Stimulated activated CD8-positive, alpha-beta memory T cell treated with anti-CD3 and anti-CD28 coated beads, Interleukin-12 subunit alpha, Interleukin-12 subunit beta, amount 100 ng/mL, for 24 hours (primary cell): Measurements from ENCODE around the gene C12orf42.

Source experiments
- DNase-seq: peaks from one replicate; pipeline ENCODE4 v3.0.0-alpha.2; 2020; ENCODE audit errors: extremely low read depth

Gene C12orf42

GRCh38 chr12:103336940-103337339 is 158.8 kb downstream of the C12orf42 start:
- DNase-seq = no peak

GRCh38 chr12:103334466-103334865 is 161.3 kb downstream of the C12orf42 start:
- DNase-seq = no peak

- no peak for DNase-seq
Observed at GRCh38 chr12:103333676-103334075, 162.1 kb downstream of the C12orf42 start.

- no peak for DNase-seq
Observed at GRCh38 chr12:103331643-103332042, 164.1 kb downstream of the C12orf42 start.

DNA sequence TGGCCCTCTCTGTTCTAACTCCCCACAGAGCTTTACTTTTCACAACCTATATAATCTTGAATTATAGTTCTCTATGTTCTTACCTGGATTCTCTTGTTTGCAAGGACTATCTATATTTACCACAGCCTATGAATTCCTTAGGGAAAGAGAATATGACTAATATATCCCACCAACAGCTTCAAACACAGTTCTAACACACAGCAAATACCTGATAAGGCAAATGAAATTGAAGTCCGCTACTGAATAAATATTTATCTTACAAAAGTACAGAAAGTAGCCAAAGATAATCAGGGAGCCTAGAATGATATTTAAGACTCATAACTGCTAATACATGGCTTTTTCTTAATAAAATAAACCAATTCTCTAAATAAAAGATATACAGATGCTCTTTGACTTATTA is 165.1 kb downstream of the C12orf42 start:
- no peak for DNase-seq

GRCh38 chr12:103327676-103328075 is 168.1 kb downstream of the C12orf42 start:
- DNase-seq = no peak

- no peak for DNase-seq
Observed at GRCh38 chr12:103326190-103326589, 169.6 kb downstream of the C12orf42 start.

DNA sequence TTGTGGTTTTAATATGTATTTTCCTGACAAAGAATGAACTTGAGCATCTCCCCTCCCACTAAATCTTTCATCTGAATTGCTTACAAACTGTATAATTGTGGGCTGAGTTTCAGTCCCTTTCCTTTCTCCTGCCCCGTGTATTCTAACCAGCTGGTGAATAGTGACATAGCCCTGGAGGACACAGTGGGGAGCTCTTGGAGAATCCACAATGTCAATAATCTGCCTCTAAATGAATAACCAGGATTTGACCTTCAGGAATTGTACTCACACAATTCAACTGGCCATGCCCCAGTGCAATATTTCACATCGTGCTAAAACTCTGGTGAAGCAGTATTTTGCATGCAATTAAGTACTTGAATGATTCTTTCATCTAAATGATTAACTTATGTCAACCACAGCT is 177.2 kb downstream of the C12orf42 start:
- no peak for DNase-seq

- no peak for DNase-seq
Observed at GRCh38 chr12:103317220-103317619, 178.5 kb downstream of the C12orf42 start.

DNA sequence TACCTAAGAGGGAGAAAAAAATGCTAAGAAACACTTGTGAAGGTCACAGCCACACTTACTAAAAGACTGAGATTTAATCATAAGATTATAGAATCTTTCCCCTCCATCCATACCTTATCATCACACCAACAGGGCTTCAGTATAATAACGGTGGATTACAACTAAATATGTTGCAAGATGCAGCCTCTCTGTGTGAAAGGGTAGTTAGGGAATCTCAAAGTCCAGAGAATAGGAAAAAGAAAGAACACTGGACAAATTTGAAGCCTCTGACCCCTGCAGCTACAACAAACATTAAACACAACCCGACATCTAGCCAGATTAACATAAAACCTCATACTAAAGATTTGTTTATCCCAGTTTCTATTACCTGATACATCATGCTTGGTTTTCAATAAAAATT is 181.0 kb downstream of the C12orf42 start:
- no peak for DNase-seq

- DNase-seq = no peak
Observed at GRCh38 chr12:103313894-103314293, 181.9 kb downstream of the C12orf42 start.

- DNase-seq = no peak
Observed at GRCh38 chr12:103312742-103313354, 182.9 kb downstream of the C12orf42 start.

- no peak for DNase-seq
Observed at GRCh38 chr12:103310546-103311270, 185.1 kb downstream of the C12orf42 start.

DNA sequence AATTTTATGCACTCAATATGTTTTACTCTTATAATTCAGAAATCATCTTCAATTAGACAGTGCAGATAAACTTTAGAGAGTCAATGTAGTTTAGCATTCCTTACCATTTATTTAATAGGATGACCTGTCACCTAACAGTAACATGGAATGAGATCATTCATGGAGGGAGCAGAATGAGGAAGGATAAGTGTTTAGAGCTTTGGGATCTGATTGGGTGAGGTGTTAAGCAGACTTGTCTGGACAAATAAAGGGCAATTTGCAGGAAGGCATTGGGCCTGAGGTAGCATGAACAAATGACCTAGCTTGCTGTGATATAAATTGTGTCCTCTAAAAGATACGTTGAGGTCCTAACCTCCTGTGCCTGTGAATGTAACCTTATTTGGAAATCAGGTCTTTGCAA is 187.4 kb downstream of the C12orf42 start:
- DNase-seq = no peak

- no peak for DNase-seq
Observed at GRCh38 chr12:103303484-103303883, 192.3 kb downstream of the C12orf42 start.

DNA sequence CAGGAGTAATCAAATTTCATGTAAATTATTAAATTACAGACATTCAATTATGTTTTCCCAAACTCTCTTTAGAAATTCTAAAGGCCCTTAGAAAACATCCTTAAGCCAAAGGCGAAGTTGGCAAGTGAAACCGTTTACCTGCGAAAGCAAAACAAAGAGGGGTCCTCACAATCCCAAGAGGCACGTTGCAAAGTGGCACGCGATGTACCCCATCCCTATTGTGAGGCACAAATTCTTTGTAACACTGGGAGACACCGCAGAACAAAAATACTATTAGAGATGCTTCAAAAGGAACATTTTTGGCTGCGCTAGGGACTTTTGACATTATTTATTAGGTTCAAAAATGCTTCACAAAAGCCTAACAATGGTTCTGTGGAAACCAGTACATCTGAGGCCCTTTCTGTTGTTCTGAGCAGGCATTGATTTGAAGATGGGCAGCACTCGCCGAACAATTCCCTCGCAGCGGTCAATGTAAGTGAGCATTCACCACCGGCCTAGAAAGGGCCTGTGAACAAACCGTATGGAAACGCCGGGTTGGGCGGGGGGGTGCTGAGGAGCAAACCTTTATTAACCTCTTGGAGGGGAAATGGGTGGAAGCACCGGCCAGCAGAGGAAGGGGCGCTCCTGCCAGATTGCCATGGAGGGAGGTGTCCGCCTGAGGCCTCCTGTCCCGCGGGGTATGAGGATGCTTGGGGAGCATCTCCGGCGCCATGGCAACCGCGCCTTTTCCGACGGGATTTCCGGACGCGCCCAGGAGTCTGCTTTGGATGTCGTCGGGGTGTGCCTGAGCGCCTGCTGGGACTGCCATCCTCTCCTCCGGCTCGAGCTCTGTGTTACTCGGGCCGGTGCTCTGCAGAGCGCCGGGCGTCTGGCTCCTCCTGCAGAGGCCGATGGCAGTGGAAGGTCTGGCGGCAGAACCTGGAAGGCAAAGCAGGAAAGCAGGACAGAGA is 193.9 kb downstream of the C12orf42 start:
- DNase-seq = no peak

- no peak for DNase-seq
Observed at GRCh38 chr12:103288016-103288415, 207.8 kb downstream of the C12orf42 start.

- DNase-seq = no peak
Observed at GRCh38 chr12:103282124-103282523, 213.6 kb downstream of the C12orf42 start.

DNA sequence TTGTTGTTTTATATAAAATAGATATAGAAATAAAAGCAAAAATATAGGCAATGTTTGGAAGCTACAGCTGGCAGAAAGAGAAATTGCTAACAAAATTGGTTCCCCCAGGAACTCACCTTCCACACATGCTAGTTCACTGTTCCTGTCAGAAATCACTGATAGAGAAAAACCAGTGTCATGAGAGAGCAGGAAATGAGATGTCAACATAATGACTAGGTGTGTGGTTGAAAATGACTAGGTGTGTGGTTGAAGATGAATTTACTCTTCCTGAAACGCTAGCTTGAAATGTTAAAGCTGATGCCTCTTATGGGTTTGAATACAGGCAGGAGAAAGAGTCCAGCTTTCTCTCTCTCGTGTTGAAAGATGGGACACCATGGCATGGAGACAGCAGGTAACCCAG is 216.3 kb downstream of the C12orf42 start:
- no peak for DNase-seq

DNA sequence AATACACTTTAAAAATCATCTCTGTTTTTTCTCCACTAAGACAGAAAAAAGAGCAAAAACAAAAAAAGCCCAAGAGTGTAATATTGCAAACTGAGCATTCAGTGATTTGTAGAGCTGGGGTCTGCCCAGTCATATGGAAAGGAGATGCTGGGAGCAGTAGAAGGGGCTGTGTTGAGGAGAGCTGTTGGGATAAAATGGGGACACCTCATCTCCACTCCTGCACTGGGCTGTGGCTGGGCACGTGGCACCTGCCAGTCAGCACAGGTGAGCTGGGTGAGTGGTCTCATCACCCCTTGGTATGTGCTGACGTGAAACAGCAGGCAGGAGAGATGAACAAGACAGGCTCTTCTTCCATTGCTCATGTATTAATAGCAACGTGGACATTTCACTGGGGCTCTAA is 217.4 kb downstream of the C12orf42 start:
- DNase-seq = no peak

DNA sequence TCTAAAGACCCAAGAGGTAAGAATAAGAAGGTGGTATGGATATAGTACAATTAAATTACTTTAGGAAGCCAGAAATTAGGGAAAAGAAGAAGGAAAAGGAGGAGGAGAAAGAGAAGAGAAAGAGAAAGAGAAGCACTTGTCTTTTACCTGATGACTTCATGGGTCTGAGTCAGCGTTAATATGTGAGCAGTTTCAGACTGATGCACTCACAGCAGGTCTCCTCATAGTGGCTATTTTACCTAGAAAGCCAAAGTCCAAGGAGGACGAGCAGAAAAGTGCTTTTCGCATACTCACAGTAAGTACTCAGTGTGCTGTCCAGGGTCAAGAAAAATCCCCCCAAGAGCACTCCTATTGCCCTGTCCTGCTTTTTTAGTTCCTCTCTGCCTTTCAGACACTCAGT is 222.1 kb downstream of the C12orf42 start:
- no peak for DNase-seq

- no peak for DNase-seq
Observed at GRCh38 chr12:103272949-103273348, 222.8 kb downstream of the C12orf42 start.

DNA sequence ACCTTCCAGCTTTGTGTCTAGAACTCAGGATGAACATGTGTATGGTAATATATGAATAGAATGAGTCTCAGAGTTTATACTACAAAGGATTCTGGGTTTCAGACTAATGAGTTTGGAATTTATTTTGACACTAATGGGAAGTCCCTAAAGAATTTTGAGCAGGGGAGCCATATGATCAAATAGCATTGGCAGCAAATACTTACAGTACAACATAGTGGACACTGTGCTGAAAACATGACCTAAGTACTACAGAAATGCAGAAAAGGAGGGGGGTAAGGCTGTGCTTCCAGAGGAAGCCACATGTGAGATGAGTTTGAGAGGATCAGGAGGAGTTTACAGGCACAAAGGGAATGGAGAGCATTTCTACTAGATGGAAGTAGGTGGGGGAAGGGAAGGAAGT is 225.8 kb downstream of the C12orf42 start:
- DNase-seq = no peak
